Measurements from ENCODE around the gene NPAS4. TPM values are rescaled to one million over a fixed set of nuclear protein-coding genes. Genes with fewer than 3 reads are reported as not detected.
A peak's percentile ranks its signal among the peaks of the same experiment; 100 is the strongest.
"Not testable (repeated sequence)": the region's sequence is repeated elsewhere in the genome, so short reads cannot be mapped to it uniquely, and the experiment has no call there.

Gene NPAS4
- total RNA-seq, 1 donor from 2014 or later, result not detected

DNA sequence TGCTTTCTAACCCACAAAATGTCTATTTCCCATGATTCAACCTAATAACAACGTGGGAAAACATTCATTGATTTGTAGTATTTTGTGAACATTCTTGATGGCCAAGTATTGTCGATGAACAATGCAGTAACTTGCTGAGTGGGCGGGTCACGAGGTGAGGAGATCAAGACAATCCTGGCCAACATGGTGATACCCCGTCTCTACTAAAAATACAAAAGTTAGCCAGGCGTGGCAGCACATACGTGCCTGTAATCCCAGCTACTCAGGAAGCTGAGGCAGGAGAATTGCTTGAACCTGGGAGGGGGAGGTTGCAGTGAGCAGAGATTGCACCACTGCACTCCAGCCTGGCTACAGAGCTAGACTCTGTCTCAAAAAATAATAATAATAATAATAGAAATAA is 40.6 kb upstream of the NPAS4 start:
- peak; percentile 31 for DNase-seq (ENCODE audit: low spot score)
- H3K4me2 ChIP-seq, result peak overlapping the region; percentile 2
- H3K27me3 ChIP-seq; H3K9ac ChIP-seq; H4K20me1 ChIP-seq (ENCODE audit: low read depth); H3K79me2 ChIP-seq (ENCODE audit: low read depth); H3K36me3 ChIP-seq; H3K27me3 Mint-ChIP-seq (ENCODE audit: insufficient read depth, low read depth); H3K36me3 Mint-ChIP-seq; H3K4me1 Mint-ChIP-seq; H3K27ac ChIP-seq; H3K27ac Mint-ChIP-seq; H3F3A ChIP-seq (ENCODE audit: low read depth); H3K4me3 ChIP-seq; H3K4me1 ChIP-seq; H3K9me3 Mint-ChIP-seq; H3K9me3 ChIP-seq (ENCODE audit: low read depth); H3K4me3 Mint-ChIP-seq: not testable (repeated sequence)
- peak overlapping the region; percentile 23 for H2AFZ ChIP-seq (replicated peaks)
- TF ChIP-seq, protein P1, sequence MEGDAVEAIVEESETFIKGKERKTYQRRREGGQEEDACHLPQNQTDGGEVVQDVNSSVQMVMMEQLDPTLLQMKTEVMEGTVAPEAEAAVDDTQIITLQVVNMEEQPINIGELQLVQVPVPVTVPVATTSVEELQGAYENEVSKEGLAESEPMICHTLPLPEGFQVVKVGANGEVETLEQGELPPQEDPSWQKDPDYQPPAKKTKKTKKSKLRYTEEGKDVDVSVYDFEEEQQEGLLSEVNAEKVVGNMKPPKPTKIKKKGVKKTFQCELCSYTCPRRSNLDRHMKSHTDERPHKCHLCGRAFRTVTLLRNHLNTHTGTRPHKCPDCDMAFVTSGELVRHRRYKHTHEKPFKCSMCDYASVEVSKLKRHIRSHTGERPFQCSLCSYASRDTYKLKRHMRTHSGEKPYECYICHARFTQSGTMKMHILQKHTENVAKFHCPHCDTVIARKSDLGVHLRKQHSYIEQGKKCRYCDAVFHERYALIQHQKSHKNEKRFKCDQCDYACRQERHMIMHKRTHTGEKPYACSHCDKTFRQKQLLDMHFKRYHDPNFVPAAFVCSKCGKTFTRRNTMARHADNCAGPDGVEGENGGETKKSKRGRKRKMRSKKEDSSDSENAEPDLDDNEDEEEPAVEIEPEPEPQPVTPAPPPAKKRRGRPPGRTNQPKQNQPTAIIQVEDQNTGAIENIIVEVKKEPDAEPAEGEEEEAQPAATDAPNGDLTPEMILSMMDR (IDR thresholded peaks at IDR 0.05), result peak; percentile 6

DNA sequence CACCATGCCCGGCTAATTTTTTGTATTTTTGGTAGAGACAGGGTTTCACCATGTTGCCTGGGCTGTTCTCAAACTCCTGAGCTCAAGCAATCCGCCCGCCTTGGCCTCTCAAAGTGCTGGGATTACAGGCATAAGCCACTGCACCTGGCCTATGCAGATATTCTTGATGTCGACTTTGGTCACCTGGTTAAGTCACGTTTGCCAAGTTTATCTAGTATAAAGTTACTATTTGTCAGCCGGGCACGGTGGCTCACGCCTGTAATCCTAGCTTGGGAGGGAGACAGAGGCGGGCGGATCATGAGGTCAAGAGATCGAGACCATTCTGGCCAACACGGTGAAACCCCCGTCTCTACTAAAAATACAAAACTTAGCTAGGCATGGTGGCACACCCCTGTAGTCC is 36.5 kb upstream of the NPAS4 start:
- not testable (repeated sequence) for H3F3A ChIP-seq (ENCODE audit: low read depth); H3K27ac Mint-ChIP-seq; H3K9ac ChIP-seq; DNase-seq (ENCODE audit: low spot score); H3K4me3 ChIP-seq; H4K20me1 ChIP-seq (ENCODE audit: low read depth); H3K36me3 Mint-ChIP-seq; H3K4me1 ChIP-seq; H3K9me3 Mint-ChIP-seq; H2AFZ ChIP-seq (replicated peaks); H3K9me3 ChIP-seq (ENCODE audit: low read depth); H3K36me3 ChIP-seq; H3K79me2 ChIP-seq (ENCODE audit: low read depth); H3K27me3 ChIP-seq; H3K27ac ChIP-seq; H3K4me2 ChIP-seq; H3K4me3 Mint-ChIP-seq
- Mint-ChIP-seq H3K4me1 (peaks cover 10% of the 10 kb centered on the region), H3K27me3 (ENCODE audit: insufficient read depth, low read depth) (peaks cover 11% of the 10 kb centered on the region)

DNA sequence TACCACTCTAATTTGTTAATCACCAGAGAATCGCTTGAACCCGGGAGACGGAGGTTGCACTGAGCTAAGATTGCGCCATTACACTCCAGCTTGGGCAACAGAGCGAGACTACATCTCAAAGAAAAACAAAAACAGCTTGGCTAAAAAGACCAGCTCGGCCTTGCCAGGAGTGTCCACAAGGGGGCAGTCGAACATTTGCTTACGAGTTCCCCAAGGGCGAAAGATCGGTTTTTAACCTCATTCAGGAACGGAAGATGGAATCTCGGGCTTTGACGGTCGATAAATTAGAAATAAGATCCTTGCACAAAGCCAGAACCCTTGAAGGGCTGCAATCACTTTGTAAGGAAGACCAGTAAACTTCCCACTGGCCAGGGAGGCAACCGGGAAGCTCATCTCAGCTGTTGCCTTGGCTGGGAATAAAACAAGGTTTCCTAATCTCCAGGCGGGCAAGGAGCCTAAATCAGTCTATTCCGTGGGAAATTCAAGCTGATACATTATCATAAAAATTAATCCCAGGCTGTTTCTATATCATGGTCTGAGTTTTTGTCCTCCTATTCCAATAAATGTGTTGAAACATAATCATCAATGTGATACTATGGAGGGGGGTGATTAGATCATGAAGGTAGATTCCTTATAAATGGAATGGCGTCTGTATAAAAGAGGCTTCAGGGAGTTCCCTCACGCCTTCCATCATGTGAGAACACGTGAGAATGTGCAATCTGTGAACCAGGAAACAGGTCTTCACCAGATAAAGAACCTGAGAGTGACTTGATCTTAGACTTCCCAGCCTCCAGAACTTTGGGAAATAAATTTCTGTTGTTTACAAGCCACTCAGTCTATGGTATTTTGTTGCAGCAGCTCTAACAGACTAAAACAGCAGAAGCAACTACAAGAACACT is 34.4 kb upstream of the NPAS4 start:
- Histone ChIP-seq H3K27ac (no peak overlapping the region), H3K4me2 (peak overlapping the region; percentile 67), H2AFZ (replicated peaks) (peak overlapping the region; percentile 97), H3K36me3 (no peaks in the 10 kb centered on the region), H3K79me2 (ENCODE audit: low read depth) (no peaks in the 10 kb centered on the region), H3K9ac (no peak overlapping the region), H4K20me1 (ENCODE audit: low read depth) (no peaks in the 10 kb centered on the region), H3F3A (ENCODE audit: low read depth) (no peaks in the 10 kb centered on the region), H3K4me1 (no peaks in the 10 kb centered on the region), H3K27me3 (peaks cover 9% of the 10 kb centered on the region), H3K4me3 (peak overlapping the region; percentile 33), H3K9me3 (ENCODE audit: low read depth) (no peaks in the 10 kb centered on the region)
- Mint-ChIP-seq H3K27ac (peak overlapping the region; percentile 0), H3K27me3 (ENCODE audit: insufficient read depth, low read depth) (peaks cover 7% of the 10 kb centered on the region), H3K36me3 (no peaks in the 10 kb centered on the region), H3K9me3 (no peaks in the 10 kb centered on the region), H3K4me1 (peaks cover 5% of the 10 kb centered on the region), H3K4me3 (peak overlapping the region; percentile 78)
- DNase-seq (ENCODE audit: low spot score), result peak; percentile 91
- TF ChIP-seq EZH2phosphoT487 (IDR thresholded peaks at IDR 0.05) (no peak), EZH2 (IDR thresholded peaks at IDR 0.05) (no peak)
- TF ChIP-seq, protein P1 (IDR thresholded peaks at IDR 0.05), result peak; percentile 99

DNA sequence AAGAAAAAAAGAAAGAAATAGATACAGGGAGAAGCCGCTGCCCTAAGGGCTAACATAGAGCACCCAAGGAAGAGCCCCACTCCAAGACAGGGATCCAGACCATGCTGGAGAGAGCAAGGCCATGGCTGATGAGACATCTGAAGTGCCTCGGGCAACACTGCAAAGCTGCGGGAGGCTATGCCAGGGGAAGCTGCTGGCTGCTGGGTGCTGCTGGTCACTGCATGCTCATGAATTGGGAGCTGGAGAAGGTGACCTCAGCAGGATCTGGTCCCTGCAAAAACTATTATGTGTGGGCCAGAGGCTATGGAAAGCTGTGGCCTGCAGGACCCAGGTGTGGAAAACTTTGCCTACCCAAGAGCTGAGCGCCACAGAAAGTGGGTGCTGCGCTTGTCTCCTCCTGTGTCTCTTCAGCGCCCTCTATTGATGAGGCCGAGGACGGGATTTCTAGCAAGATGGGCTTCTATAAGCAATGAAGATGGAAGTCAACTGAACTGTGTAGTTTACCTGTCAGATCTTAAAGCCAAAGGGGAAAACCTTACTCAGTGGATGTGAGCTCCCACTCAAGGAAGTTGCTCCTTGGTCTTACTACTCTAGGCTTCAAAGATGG is 32.0 kb upstream of the NPAS4 start:
- Mint-ChIP-seq H3K9me3 (no peaks in the 10 kb centered on the region), H3K27ac (no peak overlapping the region), H3K27me3 (ENCODE audit: insufficient read depth, low read depth) (peaks cover 8% of the 10 kb centered on the region), H3K4me3 (no peak overlapping the region), H3K4me1 (peaks cover 5% of the 10 kb centered on the region), H3K36me3 (no peaks in the 10 kb centered on the region)
- Histone ChIP-seq H3K27me3 (peaks cover 9% of the 10 kb centered on the region), H3F3A (ENCODE audit: low read depth) (no peaks in the 10 kb centered on the region), H3K4me1 (no peaks in the 10 kb centered on the region), H3K79me2 (ENCODE audit: low read depth) (no peaks in the 10 kb centered on the region), H3K4me2 (no peak overlapping the region), H3K4me3 (no peak overlapping the region), H2AFZ (replicated peaks) (peak overlapping the region; percentile 15), H3K27ac (no peak overlapping the region), H4K20me1 (ENCODE audit: low read depth) (no peaks in the 10 kb centered on the region), H3K36me3 (no peaks in the 10 kb centered on the region), H3K9me3 (ENCODE audit: low read depth) (no peaks in the 10 kb centered on the region), H3K9ac (no peak overlapping the region)
- TF ChIP-seq, protein P1 (IDR thresholded peaks at IDR 0.05), result peak; percentile 78
- TF ChIP-seq EZH2phosphoT487 (IDR thresholded peaks at IDR 0.05), result no peak
- peak; percentile 86 for DNase-seq (ENCODE audit: low spot score)

All from neural progenitor cell (in vitro differentiated cells).